Upper lobe of right lung (tissue), 1 donor: Measurements from ENCODE around the gene RAC3. TPM values are rescaled to one million over a fixed set of nuclear protein-coding genes. Genes with fewer than 3 reads are reported as not detected.

Experiments
- ATAC-seq: fragments of 200-7000 bp; cut with Tn5 transposase; one replicate; pipeline ENCODE4 v1.9.1; 2020; ENCODE audit warnings: mild to moderate bottlenecking, moderate library complexity
- DNase-seq: peaks from one replicate; pipeline ENCODE4 v3.0.0-alpha.2; 2020
- H3K27ac ChIP-seq: fragments of 200-600 bp; one replicate; pipeline ENCODE4 v1.8.0; 2022
- H3K27me3 ChIP-seq: fragments of 200-600 bp; one replicate; pipeline ENCODE4 v1.8.0; 2022; ENCODE audit warnings: mild to moderate bottlenecking
- H3K36me3 ChIP-seq: fragments of 200-600 bp; one replicate; pipeline ENCODE4 v1.8.0; 2022
- H3K4me1 ChIP-seq: fragments of 200-600 bp; one replicate; pipeline ENCODE4 v1.8.0; 2022
- H3K4me3 ChIP-seq: fragments of 200-600 bp; one replicate; pipeline ENCODE4 v1.8.0; 2022; ENCODE audit warnings: mild to moderate bottlenecking
- H3K9me3 ChIP-seq: fragments of 200-600 bp; one replicate; pipeline ENCODE4 v1.8.0; 2022
- CTCF ChIP-seq: fragments of 200-600 bp; IDR thresholded peaks from one replicate; pipeline ENCODE4 v1.8.0; 2022; ENCODE audit warnings: antibody characterized with exemption
- intact Hi-C: fragments of 100-400 bp; cut with DNase I; formaldehyde crosslinking; loops from one replicate; pipeline ENCODE4 v1.11.0; 2022
- total RNA-seq: library from RNA; stranded (reverse); fragmentation: NEBNext Ultra II Directional; extraction: Animal tissue kit (Norgen Biotek cat#: 25700); gene quantifications from one replicate; pipeline ENCODE4 v1.2.1, GENCODE V29; 2021
- donor health status: DM: no; HTN: yes; CAD: no; lungs with severe emphysema.

RAC3 gene
- total RNA-seq, 1 donor from 2014 or later = 3.4 TPM

GRCh38 chr17:82058230-82058854, 26.9 kb downstream of the RAC3 start:
- no peaks in the 10 kb centered on the region for H3K9me3 ChIP-seq
- H3K27ac ChIP-seq = no peak overlapping the region
- DNase-seq (no peak), ATAC-seq (no peak)
- H3K27me3 ChIP-seq = no peaks in the 10 kb centered on the region
- no peak overlapping the region for H3K4me3 ChIP-seq
- intact Hi-C loops = no loop called here
- peaks cover 73% of the 10 kb centered on the region for H3K36me3 ChIP-seq
- H3K4me1 ChIP-seq = no peaks in the 10 kb centered on the region
- TF ChIP-seq CTCF = no peak

- ATAC-seq (no peak), DNase-seq (no peak)
- intact Hi-C loops = no loop called here
Measured at GRCh38 chr17:82058855-82059249, 27.4 kb downstream of the RAC3 start.

GRCh38 chr17:82059272-82060000, 28.0 kb downstream of the RAC3 start:
- no peaks in the 10 kb centered on the region for H3K27me3 ChIP-seq
- H3K27ac ChIP-seq = no peak overlapping the region
- no peak for DNase-seq

More at GRCh38 chr17:82058855-82059249, 27.4 kb downstream of the RAC3 start:
- Histone ChIP-seq H3K9me3 (no peaks in the 10 kb centered on the region), H3K27ac (no peak overlapping the region), H3K27me3 (no peaks in the 10 kb centered on the region), H3K4me3 (no peak overlapping the region), H3K4me1 (no peaks in the 10 kb centered on the region), H3K36me3 (peaks cover 73% of the 10 kb centered on the region)
- TF ChIP-seq CTCF = no peak

DNA sequence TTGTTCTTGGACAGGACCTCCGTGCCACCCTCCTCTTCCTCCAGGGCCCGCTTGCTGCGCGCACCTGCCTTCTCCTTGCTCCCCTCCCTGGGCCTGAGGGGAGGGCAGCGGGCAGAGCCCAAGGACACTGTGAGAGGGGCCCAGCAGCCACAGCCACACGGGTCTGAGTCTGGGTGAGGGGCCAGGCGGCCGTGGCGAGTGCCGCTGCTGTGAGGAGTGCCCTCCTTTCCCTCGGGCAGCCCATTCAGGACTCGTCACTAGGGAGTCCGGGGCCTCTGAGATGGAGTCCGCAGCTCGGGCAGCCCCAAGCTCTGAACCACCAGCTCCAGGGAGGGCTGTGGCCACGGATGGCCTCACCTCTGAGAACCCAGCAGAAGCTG, 28.5 kb downstream of the RAC3 start:
- intact Hi-C loops = no loop called here
- Histone ChIP-seq H3K9me3 (no peaks in the 10 kb centered on the region), H3K4me1 (peaks cover 8% of the 10 kb centered on the region), H3K27ac (no peak overlapping the region), H3K27me3 (no peaks in the 10 kb centered on the region), H3K4me3 (no peak overlapping the region), H3K36me3 (peaks cover 68% of the 10 kb centered on the region)
- DNase-seq (no peak), ATAC-seq (no peak)
- no peak for TF ChIP-seq CTCF

More at GRCh38 chr17:82059272-82060000, 28.0 kb downstream of the RAC3 start:
- H3K4me3 ChIP-seq = no peak overlapping the region
- H3K4me1 ChIP-seq = peaks cover 2% of the 10 kb centered on the region
- H3K9me3 ChIP-seq = no peaks in the 10 kb centered on the region
- no peak for ATAC-seq
- H3K36me3 ChIP-seq = peaks cover 73% of the 10 kb centered on the region
- no peak for TF ChIP-seq CTCF
- intact Hi-C loops = no loop called here

DNA sequence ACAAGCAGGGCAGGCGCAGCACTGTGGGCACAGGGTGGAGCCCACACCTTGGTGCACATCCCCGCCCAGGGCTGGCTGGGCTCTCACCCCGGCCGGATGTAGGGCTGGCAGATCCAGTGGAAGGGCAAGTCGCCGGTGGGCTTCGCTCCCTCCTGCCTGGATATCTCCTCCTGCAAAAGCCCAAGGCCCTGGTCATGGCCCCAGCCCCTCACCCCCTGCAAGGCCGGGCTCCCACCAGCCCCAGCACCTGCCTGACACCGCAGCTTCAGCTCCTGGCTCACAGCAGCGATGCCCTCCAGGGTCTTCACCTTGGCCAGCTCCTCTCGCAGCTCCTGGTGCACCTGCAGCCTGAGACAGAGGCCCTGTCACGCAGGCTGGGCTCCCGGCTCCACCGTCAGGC, 29.1 kb downstream of the RAC3 start:
- DNase-seq = no peak
- no peak for ATAC-seq
- TF ChIP-seq CTCF = no peak
- no peaks in the 10 kb centered on the region for H3K27me3 ChIP-seq
- H3K4me3 ChIP-seq = no peak overlapping the region
- H3K36me3 ChIP-seq = peaks cover 62% of the 10 kb centered on the region
- peaks cover 9% of the 10 kb centered on the region for H3K4me1 ChIP-seq
- intact Hi-C loops = no loop called here
- H3K27ac ChIP-seq = no peak overlapping the region
- no peaks in the 10 kb centered on the region for H3K9me3 ChIP-seq
